ENCODE results near the gene SEMA5A. TPM values are rescaled to one million over a fixed set of nuclear protein-coding genes. Genes with fewer than 3 reads are reported as not detected.

SEMA5A gene
- total and polyA plus RNA-seq, 2 of the 8 experiments (the other 6 are each of a cell fraction or from before 2014, with no cell fraction given) = 5.3 to 8.9 TPM

GRCh38 chr5:9514968-9515367 is 30.9 kb downstream of the SEMA5A start (continued):
- no peak for TF ChIP-seq CTCF (IDR thresholded peaks at IDR 0.05; ENCODE audit: control extremely low read depth in 1 of 3, insufficient read depth in 1 of 3, low read depth in 1 of 3, low read length in 3 of 3)

Data from H1 (cell line).